GM21526 (cell line): ENCODE results near the gene GLIPR1L2.

Experiments used
- ATAC-seq: cut with Tn5 transposase; IDR thresholded peaks from one replicate; pipeline ENCODE4 v1.9.1; 2021; ENCODE audit warnings: moderate library complexity; ENCODE audit not compliant: unreplicated experiment, low FRiP score

Gene GLIPR1L2

DNA sequence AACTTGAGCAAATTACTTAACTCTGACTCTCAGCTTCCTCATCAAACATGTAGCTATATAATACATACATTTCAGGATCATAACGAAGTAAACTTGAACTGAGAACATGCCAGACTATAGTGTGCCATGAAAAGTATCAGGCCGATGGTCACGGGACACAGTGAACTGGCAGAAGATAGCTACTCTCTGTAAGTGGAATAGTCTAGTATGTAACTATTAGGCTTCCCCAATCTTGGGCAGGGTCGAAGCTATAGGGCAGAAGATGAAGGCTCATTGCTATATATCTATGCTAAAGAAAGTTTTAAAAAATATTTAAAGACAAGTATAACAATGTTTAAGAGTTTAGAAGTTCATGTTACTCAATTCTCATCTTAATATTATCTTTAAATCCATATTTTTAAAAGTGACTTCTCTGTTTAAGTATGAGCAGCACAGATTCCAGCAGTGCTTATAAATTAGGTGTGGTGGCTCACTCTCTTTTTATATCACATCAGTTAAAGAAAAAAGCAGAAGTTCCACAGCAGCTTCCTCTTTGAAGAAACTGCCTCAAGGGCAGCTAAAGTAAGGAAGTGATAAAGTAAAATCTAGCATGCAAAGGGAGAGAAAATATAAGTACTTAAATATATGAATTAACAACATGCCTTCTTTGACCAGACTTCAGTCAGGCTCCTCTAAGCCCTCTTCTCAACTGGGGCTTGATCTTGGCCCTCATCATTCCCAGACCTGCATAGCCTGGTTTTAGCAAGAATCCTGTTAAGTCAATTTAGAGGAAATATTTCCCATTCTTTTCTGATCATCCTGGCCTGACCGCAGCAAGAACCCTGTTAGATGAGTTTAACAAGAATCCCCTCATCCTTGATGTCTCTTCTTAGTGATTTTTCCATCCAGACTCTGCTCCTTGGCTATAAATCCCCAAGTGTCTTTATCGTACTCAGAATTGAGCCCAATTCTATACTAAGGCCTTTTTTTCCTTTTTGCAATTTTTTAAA lies 81.3 kb downstream of the GLIPR1L2 start:
- peak; percentile 73 for ATAC-seq

DNA sequence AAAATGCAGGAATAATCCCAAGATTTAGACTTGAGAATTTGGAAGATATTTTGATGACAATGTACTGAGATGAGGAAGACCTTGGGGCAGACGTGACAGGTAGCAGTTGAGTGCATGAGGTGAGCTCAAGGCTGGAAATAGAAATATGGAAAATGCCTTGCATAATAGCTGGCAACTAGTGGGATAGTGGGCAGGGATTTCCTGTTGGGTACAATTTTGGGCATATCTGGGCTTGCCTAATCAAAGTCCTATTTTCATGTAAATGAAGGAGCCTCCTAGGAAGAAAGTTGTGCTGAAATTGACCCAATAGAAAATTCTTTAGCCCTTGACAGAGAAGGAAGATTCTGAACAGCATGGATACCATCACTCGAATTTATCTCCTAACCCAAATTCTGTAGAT lies 83.2 kb downstream of the GLIPR1L2 start:
- ATAC-seq: no peak

DNA sequence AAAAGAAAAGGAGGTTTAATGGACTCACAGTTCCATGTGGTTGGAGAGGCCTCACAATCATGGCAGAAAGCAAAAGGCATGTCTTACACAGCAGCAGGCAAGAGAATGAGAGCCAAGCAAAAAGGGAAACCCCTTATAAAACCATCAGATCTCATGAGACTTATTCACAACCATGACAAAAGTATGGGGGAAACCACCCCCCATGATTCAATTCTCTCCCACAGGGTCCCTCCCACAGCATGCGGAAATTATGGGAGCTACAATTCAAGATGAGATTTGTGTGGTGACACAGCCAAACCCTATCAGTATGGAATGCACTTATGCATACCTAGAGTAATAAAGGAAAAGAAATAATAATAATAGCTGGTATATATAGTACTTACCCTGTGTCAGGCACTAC lies 85.2 kb downstream of the GLIPR1L2 start:
- ATAC-seq: no peak

DNA sequence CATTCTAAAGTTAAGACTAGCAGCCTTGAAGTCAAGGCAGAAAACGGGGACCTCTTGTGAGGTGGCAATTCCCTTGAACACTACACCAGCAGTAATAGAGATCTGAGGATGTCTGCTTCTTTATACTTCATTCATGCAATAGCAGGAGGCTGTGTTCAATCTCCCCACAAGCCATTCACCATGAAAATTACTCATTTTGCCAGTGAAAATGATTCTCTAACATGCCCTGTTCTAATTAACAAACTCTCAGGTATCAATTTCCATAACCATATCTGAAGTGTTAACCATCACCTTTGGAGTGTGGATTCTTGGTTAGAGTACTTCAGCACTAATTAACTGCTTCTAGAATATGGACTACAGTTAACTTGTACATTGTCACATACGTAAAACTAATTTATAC lies 86.2 kb downstream of the GLIPR1L2 start:
- ATAC-seq: no peak

DNA sequence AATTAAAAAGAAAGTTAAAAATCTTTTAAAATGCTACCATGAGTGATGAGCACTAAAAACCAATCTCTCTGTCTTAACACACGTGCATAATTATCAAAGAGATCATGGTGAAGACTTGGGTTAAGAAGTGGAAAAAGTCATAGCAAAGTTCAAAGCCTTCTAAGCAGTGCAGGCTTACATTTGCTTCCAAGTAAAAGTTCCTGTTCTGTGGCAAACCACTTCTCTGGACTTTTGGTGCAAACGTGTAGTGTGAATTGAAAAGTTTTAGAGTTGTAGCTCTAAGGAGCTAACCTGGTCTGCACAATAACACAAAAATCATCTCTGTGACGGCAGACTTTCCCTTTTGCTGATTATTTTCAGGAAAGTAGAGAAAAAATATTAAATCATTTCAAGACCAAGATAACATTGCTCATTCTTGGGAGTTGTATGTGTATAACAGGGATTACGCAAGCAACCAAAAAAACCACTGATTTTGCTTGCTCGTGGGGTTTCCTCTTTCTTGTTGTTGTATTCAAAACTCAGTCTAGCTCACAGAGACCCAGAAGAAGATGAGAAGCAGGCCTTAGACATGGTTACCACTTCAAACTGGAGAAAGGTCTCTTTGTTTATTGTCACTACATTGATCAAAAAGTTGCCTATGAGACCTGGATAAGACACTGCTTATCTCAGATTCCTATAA lies 87.4 kb downstream of the GLIPR1L2 start:
- no peak for ATAC-seq

DNA sequence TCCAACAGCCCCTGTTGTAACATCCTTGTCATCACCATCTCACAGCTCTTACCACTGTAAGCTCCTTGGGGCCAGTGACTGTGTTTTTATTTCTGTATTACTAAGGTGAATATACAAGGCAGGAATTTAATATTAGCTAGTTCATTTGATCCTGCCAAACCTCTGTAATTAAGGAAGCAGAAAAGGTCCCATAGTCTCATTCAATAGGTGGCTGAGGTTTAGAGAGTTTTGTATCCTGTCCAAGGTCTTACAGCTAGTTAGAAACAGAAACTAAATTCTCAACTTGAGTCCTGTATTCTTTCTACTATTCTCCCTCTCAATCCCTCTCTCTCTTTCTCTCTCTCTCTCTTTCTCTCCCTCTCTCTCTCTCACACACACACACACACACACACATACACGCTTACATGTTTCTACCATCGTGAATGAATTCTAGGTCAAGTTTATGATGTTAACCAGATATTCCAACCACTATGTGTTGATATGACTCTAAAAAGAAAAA lies 89.1 kb downstream of the GLIPR1L2 start:
- peak; percentile 36 for ATAC-seq

DNA sequence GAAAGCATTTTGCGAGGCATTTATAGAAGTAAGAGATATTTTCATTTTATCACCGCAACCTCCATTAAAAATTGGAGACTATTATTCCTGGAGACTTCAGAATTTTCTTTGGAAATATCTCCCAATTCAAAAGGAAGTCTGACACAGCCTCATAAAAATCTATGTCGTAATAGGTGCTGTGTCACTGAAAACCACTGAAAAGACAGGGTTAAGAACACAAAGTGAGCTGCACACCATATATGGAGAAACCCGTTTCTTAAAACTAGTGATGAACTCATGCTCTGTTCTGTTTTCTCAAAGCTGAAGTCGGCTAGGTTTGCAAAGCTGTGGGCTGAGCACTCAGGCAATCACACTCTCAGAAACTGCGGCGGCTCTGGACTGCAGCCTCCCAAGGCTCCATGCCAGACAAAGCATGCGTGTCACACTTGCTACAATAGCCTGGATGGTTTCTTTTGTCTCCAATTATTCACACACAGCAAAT lies 89.6 kb downstream of the GLIPR1L2 start, which contains the start of gene GLIPR1:
TSS of gene GLIPR1 (plus strand) at position 287 of the 481 bp plus-strand sequence. CDS start at position 413, 126 bp downstream.
- ATAC-seq: peak; percentile 94

DNA sequence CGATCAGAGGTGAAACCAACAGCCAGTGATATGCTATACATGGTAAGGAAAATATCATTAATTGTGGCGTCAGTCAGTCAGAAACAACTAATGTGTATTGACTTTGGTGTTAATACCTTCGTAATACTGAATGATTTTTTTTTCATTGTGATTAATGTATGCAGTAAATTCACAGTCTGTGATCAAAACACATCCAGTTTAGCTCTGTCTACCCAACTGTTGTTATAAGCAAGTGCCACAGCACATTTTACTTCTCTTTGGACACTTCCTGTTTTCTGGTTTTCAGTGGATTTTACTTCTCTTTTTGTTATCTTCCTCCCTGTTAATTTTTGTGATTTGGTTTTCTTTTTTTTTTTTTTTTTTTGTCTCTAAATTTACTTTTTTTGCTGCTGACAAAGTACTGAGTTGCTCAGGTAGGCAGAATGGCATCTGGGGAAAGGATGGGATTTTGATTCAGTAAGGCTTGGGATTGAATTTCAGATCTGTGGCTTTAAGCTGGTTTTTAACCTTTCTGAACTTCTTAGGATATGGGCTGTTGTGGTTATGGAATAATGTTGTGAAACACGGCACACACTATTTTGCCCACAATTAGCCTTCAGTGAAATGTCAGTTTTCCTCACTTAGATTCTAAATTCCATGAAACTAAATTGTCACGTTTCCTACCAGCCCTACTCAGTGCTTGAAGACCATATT lies 90.3 kb downstream of the GLIPR1L2 start:
- ATAC-seq: peak; percentile 23

DNA sequence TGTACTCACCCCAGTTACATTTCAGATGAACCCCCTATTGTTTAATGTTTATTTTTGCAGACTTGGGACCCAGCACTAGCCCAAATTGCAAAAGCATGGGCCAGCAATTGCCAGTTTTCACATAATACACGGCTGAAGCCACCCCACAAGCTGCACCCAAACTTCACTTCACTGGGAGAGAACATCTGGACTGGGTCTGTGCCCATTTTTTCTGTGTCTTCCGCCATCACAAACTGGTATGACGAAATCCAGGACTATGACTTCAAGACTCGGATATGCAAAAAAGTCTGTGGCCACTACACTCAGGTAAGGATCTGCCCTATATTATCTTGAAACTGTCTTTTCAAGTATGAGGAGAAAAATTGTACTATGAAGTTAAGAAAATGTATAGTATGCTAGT lies 90.9 kb downstream of the GLIPR1L2 start:
- ATAC-seq: no peak
